Gastroesophageal sphincter (tissue), 4 donors: Measurements from ENCODE around the gene MATN1. TPM values are rescaled to one million over a fixed set of nuclear protein-coding genes. Genes with fewer than 3 reads are reported as not detected.

Experiments
- ATAC-seq: fragments of 150-250 bp; one replicate; pipeline ENCODE4 v1.9.1; 2016; ENCODE audit warnings: mild to moderate bottlenecking, moderate library complexity
- H3K27ac ChIP-seq, 4 donors: fragments of 200-600 bp; sonication (generic) in 3 of 4; 1 replicate in 3 of 4; 2 replicates in 1 of 4; pipeline ENCODE4 v1.5.1; 2016 to 2019
- H3K27me3 ChIP-seq: fragments of 200-600 bp; sonication (generic); one replicate; pipeline ENCODE4 v1.5.1; 2019
- H3K36me3 ChIP-seq, 2 donors: fragments of 200-600 bp; sonication (generic); one replicate each; pipeline ENCODE4 v1.5.1; 2019; ENCODE audit warnings: control low read depth in 1 of 2
- H3K4me1 ChIP-seq, 3 donors: fragments of 200-600 bp; sonication (generic); 1 replicate in 2 of 3; 2 replicates in 1 of 3; pipeline ENCODE4 v1.5.1; 2016 to 2019; ENCODE audit warnings: control low read depth in 2 of 3
- H3K4me3 ChIP-seq, 2 donors: fragments of 200-600 bp; sonication (generic); one replicate each; pipeline ENCODE4 v1.5.1; 2019; ENCODE audit warnings: mild to moderate bottlenecking in 1 of 2, moderate library complexity in 1 of 2
- H3K9me3 ChIP-seq, 3 donors: fragments of 200-600 bp; sonication (generic); one replicate each; pipeline ENCODE4 v1.5.1; 2017 to 2019; ENCODE audit warnings: control low read depth in 2 of 3
- EP300 ChIP-seq: sonication (generic); formaldehyde crosslinking; IDR thresholded peaks from one replicate; pipeline ENCODE4 v1.6.1; 2017; ENCODE audit warnings: antibody characterized with exemption, mild to moderate bottlenecking
- POLR2A ChIP-seq, 2 donors: fragments of 450-650 bp; IDR thresholded peaks; one replicate each; pipeline ENCODE4 v1.6.1; 2017; ENCODE audit warnings: antibody characterized with exemption in 2 of 2, mild to moderate bottlenecking in 2 of 2, moderate library complexity in 1 of 2
- POLR2AphosphoS5 ChIP-seq: sonication (generic); formaldehyde crosslinking; IDR thresholded peaks from one replicate; pipeline ENCODE4 v1.6.1; 2017; ENCODE audit warnings: antibody characterized with exemption
- WGBS, 2 donors: methylation state at CpG; one replicate each; pipeline ENCODE4 v1.1.5; 2018; ENCODE audit warnings: low coverage in 1 of 2; 5-methylcytosine and 5-hydroxymethylcytosine counted together
- total RNA-seq, 4 donors: library from RNA; depleted of rRNA; stranded (reverse); fragments of >200 nt; gene quantifications; one replicate each; pipeline ENCODE4 v1.1.0, GENCODE V29; 2016
- TF ChIP-seq, protein P1 (sequence below), 4 experiments: fragments of 200-600 bp in 2 of 4; fragments of 450-650 bp in 2 of 4; sonication (generic) in 1 of 4; IDR thresholded peaks; one replicate each; pipeline ENCODE4 v1.5.1; 2017 to 2019; ENCODE audit warnings: antibody characterized with exemption in 4 of 4, mild to moderate bottlenecking in 2 of 4, moderate library complexity in 2 of 4

The MATN1 gene
- total RNA-seq, 4 donors from 2014 or later, result not detected

DNA sequence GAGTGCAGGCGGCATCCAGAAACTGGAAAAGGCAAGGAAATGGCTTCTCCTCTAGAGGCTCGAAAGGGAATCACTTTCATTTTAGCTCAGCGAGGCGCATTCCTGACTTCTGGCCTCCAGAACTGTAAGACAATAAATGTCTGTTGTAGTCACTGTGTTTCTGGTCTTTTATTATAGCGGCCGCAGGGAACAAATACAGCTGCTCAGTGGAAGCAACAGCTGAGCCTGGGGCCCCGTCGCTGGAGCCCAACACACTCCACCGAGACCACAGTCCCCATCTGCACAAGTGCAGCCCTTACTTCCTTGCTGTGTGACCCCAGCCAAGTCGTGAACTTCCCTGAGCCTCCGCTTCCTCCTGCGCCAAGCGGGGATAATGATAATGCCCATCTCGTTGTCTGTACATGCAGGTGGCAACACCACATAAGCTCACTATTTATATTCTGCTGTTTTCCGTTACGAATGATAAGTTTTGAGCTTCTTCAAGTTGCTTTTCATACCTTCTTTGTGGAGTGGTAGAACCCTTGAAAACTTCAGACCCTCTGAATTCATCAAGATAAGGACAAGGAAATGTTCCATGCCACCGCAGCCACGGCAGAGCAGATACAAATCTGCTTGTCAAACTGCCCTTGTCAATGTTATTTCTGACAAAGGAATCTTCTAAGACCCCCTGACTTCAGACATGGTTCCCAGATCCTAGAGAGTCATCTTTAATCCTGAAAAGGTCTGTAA is 37.4 kb upstream of the MATN1 start:
- Histone ChIP-seq H3K9me3 (no peaks in the 10 kb centered on the region), H3K36me3 (no peaks in the 10 kb centered on the region), H3K4me1 (peaks cover 0 to 34% (median 0%) of the 10 kb centered on the region in 3 donors), H3K4me3 (no peak overlapping the region), H3K27ac (no peak overlapping the region), H3K27me3 (no peaks in the 10 kb centered on the region)
- WGBS, 2 donors, result 87 to 91% methylated on average over 10 to 14 of the region's 18 CpGs
- no peak for TF ChIP-seq EP300
- ATAC-seq, result no peak

DNA sequence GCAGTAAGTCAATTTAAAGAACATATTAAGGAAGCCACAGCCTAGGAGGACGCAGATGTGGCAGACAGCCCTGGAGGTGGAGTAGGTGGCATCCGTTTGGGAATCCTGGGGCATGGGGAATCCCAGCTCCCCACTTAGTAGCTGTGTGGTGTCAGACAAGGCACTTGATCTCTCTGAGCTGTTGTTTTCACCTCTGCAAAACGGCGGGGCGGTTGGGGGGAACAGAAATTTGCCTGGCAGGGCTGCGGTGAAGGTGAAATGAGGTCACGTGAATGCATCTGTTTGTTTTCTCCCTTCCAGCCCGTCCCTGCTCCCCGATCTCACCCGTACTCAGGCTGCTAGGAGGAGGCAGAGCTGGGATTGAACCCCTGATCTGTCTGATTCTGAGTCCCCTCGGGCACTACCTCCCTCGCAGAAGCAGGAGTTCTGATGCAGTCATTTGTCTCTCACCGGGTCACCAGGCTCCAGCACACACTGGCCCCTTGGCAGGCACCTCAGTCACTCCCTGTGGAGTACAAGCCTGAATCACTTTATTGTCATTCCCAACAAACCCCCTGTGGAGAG is 36.4 kb upstream of the MATN1 start:
- H3K9me3 ChIP-seq, result no peaks in the 10 kb centered on the region
- H3K36me3 ChIP-seq, result no peaks in the 10 kb centered on the region
- no peak overlapping the region for H3K27ac ChIP-seq
- WGBS, 2 donors, result 68 to 92% methylated on average over 3 to 7 of the region's 13 CpGs
- TF ChIP-seq POLR2AphosphoS5, result no peak
- TF ChIP-seq, protein P1, sequence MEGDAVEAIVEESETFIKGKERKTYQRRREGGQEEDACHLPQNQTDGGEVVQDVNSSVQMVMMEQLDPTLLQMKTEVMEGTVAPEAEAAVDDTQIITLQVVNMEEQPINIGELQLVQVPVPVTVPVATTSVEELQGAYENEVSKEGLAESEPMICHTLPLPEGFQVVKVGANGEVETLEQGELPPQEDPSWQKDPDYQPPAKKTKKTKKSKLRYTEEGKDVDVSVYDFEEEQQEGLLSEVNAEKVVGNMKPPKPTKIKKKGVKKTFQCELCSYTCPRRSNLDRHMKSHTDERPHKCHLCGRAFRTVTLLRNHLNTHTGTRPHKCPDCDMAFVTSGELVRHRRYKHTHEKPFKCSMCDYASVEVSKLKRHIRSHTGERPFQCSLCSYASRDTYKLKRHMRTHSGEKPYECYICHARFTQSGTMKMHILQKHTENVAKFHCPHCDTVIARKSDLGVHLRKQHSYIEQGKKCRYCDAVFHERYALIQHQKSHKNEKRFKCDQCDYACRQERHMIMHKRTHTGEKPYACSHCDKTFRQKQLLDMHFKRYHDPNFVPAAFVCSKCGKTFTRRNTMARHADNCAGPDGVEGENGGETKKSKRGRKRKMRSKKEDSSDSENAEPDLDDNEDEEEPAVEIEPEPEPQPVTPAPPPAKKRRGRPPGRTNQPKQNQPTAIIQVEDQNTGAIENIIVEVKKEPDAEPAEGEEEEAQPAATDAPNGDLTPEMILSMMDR (IDR thresholded peaks at IDR 0.05), result no peak
- TF ChIP-seq EP300, result no peak
- no peak for TF ChIP-seq POLR2A (IDR thresholded peaks at IDR 0.05)
- peaks cover 5% of the 10 kb centered on the region for H3K27me3 ChIP-seq
- peaks cover 0 to 34% (median 0%) of the 10 kb centered on the region in 3 donors for H3K4me1 ChIP-seq
- ATAC-seq, result no peak
- no peak overlapping the region for H3K4me3 ChIP-seq

DNA sequence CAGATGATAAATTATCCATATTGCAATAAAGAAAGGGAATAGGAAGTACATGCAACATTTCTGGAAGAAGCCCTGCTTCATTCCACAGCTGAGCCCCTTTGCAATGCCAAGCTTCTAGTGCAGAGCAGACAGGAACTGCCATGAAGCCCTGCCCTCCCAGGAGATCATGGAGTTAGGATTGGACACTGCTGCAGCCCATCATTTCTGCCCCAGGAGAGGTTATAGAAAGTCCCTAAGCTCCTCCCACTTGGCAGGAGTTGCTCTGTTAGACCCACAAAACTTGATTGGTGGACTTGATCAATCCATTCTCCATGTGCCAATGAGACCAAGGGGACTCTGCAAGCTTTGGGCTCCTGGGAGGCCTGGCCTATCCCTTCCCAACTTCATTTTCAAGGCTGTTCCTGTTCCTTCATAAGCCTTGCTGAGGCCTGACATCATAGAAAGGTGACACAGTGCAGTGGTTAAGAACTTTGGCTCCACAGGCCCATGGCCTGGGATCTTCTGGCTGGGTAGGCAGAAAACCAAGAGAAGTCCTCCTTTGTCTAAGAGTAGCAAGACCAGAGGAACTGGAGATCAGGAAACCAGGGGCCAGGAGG is 35.5 kb upstream of the MATN1 start:
- H3K27me3 ChIP-seq, result peaks cover 13% of the 10 kb centered on the region
- no peak overlapping the region for H3K27ac ChIP-seq
- H3K9me3 ChIP-seq, result no peaks in the 10 kb centered on the region
- ATAC-seq, result no peak
- peaks cover 0 to 31% (median 0%) of the 10 kb centered on the region in 3 donors for H3K4me1 ChIP-seq
- TF ChIP-seq POLR2A (IDR thresholded peaks at IDR 0.05), result no peak
- H3K36me3 ChIP-seq, result no peaks in the 10 kb centered on the region
- no peak overlapping the region for H3K4me3 ChIP-seq

DNA sequence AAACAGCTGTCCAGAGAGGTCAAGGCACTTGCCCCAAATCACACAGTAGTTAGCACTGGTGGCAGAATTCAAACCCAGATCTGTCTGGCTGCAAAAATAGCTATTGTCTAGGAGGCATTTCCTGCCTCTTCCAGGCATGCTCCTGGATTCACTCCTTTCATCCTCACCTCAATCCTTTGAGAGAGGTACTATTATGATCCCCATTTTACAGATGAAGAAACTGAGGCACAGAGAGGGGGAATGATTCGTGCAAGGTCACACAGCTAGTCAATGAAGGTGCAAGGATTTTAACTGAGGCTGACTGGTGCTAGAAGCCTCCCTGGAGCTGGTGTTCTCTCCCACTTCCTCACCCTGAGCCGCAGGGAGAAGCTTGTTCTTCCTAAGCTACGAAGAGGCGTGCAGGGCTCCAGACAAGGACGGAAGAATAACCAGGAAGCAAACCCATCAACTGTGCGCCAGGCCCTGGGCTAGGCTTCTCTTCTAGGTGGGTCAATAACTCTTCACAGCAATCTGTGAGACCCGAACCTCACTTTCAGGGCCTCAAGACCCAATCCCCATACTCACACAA is 34.8 kb upstream of the MATN1 start:
- peak overlapping the region in 1 of 2 donors; percentile 44 for H3K4me3 ChIP-seq

DNA sequence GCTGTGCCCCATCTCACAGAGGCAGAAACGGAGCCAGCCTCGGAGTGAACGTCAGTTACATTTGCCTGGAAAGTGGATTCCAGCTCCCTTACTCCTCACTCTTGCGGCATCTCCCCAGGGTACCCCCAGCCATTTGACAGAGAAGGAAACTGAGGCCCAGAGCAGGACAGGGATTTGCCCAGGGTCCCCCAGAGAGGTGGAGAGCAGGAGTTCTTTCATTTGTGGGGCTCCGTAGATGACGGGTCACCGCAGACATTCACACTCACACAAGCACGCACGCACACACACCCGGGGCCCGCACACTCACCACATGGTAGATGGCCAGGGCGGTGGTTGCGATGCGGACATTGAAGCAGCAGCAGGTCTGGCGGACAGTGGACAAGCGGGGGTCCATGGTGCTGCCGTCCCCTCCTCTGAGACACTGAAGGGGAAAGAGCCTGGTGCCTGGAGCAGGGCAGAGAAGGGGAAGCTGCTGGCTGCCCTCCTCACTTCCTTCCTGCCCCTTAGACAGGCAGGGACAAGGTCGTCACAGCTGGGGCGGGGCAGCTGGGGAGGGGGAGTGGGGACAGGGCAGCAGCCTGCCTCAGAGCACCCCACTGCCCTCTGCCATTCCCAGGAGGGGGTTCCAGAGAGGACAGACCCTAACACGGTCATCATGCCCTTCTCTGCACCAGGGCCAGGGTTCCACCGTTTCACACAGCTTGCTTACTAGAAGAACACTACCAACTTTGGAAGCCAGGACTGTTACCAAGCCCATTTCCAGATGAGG is 34.2 kb upstream of the MATN1 start, which contains the start of gene LAPTM5:
Gene LAPTM5 (minus strand): TSS at position 423 of the 769 bp plus-strand sequence. CDS start 29 bp downstream, at position 394.
- peak; percentile 45 for ATAC-seq
- H3K9me3 ChIP-seq, result no peaks in the 10 kb centered on the region
- no peaks in the 10 kb centered on the region for H3K36me3 ChIP-seq
- peak within 1 kb of the TSS in 1 of 2 donors; percentile 44 for H3K4me3 ChIP-seq
- peak within 1 kb of the TSS in 3 of 4 donors; percentile 58 to 75 (median 67) for H3K27ac ChIP-seq
- peaks cover 0 to 25% (median 0%) of the 10 kb centered on the region in 3 donors for H3K4me1 ChIP-seq
- peak; percentile 20 for TF ChIP-seq POLR2AphosphoS5
- peak in 1 of 2 donors; percentile 63 for TF ChIP-seq POLR2A (IDR thresholded peaks at IDR 0.05)
- TF ChIP-seq, protein P1 (IDR thresholded peaks at IDR 0.05), result no peak
- no peak for TF ChIP-seq EP300
- WGBS, 2 donors, result 27 to 80% methylated on average over 1 to 8 of the region's 21 CpGs
- peaks cover 13% of the 10 kb centered on the region for H3K27me3 ChIP-seq

More for the DNA sequence above, 34.8 kb upstream of the MATN1 start:
- WGBS, 2 donors, result 40 to 96% methylated on average over 4 to 5 of the region's 7 CpGs
- no peaks in the 10 kb centered on the region for H3K36me3 ChIP-seq
- H3K27me3 ChIP-seq, result peaks cover 13% of the 10 kb centered on the region
- peaks cover 0 to 25% (median 0%) of the 10 kb centered on the region in 3 donors for H3K4me1 ChIP-seq
- no peak for TF ChIP-seq POLR2A (IDR thresholded peaks at IDR 0.05)
- TF ChIP-seq, protein P1 (IDR thresholded peaks at IDR 0.05), result no peak
- TF ChIP-seq EP300, result no peak
- no peak for TF ChIP-seq POLR2AphosphoS5
- no peaks in the 10 kb centered on the region for H3K9me3 ChIP-seq
- ATAC-seq, result no peak
- H3K27ac ChIP-seq, result peak overlapping the region in 2 of 4 donors; percentile 67 to 75
